ENCODE data around the gene CD302.
"Not testable (repeated sequence)": the region's sequence is repeated elsewhere in the genome, so short reads cannot be mapped to it uniquely, and the experiment has no call there.

CD302 gene

GRCh38 chr2:159744363-159744762 is 53.6 kb downstream of the CD302 start:
- no peak for DNase-seq

- no peak for DNase-seq
Observed at GRCh38 chr2:159742846-159743245, 55.2 kb downstream of the CD302 start.

- peak; percentile 53 for DNase-seq
Observed at GRCh38 chr2:159738509-159739390, 59.3 kb downstream of the CD302 start.

- no peak for DNase-seq
Observed at GRCh38 chr2:159737917-159738296, 60.1 kb downstream of the CD302 start.

- no peak for DNase-seq
Observed at GRCh38 chr2:159737292-159737916, 60.6 kb downstream of the CD302 start.

- no peak for DNase-seq
Observed at GRCh38 chr2:159736048-159736447, 62.0 kb downstream of the CD302 start.

GRCh38 chr2:159735648-159736047 is 62.4 kb downstream of the CD302 start:
- DNase-seq, result no peak

GRCh38 chr2:159728629-159729028 is 69.4 kb downstream of the CD302 start:
- no peak for DNase-seq

GRCh38 chr2:159725713-159726112 is 72.3 kb downstream of the CD302 start:
- DNase-seq, result no peak

- not testable (repeated sequence) for DNase-seq
Observed at GRCh38 chr2:159724795-159725572, 73.0 kb downstream of the CD302 start.

GRCh38 chr2:159722580-159722979 is 75.4 kb downstream of the CD302 start:
- no peak for DNase-seq

- DNase-seq, result no peak
Observed at GRCh38 chr2:159720676-159721075, 77.3 kb downstream of the CD302 start.

All from right forelimb (tissue), 1 donor.